ENCODE results near the gene GALNT16.

DNA sequence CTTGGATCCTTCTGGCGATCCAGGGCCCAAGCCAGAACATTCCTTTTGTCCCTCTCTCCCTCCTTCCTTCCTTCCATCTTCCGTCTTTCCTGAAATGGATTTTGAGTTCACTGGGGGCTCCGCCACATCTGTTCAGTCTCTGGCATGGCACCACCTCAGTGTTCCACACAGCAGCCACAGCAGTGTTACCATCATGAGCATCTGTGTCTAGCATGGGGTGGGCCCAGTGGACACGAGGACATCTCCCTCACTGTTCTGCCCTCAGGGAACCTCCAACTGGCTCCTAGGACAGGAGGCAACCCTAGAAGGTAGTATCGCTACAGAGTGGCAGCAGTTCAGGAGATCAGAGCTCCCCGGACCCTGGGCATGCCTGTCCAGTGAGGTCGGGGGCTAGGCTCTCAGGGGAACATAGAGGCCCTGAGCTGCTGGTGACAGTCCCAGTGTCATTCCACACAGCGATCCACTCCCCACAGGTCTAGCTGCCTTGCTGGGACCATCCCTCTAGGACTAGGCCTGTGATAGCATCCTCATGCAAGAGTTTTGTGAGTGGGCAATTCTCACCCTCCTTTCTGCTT lies 59.0 kb downstream of the GALNT16 start:
- TF ChIP-seq, protein P1, sequence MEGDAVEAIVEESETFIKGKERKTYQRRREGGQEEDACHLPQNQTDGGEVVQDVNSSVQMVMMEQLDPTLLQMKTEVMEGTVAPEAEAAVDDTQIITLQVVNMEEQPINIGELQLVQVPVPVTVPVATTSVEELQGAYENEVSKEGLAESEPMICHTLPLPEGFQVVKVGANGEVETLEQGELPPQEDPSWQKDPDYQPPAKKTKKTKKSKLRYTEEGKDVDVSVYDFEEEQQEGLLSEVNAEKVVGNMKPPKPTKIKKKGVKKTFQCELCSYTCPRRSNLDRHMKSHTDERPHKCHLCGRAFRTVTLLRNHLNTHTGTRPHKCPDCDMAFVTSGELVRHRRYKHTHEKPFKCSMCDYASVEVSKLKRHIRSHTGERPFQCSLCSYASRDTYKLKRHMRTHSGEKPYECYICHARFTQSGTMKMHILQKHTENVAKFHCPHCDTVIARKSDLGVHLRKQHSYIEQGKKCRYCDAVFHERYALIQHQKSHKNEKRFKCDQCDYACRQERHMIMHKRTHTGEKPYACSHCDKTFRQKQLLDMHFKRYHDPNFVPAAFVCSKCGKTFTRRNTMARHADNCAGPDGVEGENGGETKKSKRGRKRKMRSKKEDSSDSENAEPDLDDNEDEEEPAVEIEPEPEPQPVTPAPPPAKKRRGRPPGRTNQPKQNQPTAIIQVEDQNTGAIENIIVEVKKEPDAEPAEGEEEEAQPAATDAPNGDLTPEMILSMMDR (conservative IDR thresholded peaks at IDR 0.05; ENCODE audit: low read length) = no peak
- TF ChIP-seq EZH2phosphoT487 (IDR thresholded peaks at IDR 0.05; ENCODE audit: borderline replicate concordance) = no peak

Measured in Loucy (cell line).